PC-9 (cell line): ENCODE measurements around the gene RBM45. TPM values are rescaled to one million over a fixed set of nuclear protein-coding genes. Genes with fewer than 3 reads are reported as not detected.

Experiments used
- BruUV-seq: library from RNA; stranded (reverse); fragments of 400-500 nt; replicated peaks from 2 replicates; lab custom pipeline; 2021; lab: Mats Ljungman, UMichigan
- CTCF ChIA-PET: fragments of 300-600 bp; sonication (Branson Sonifier 250); formaldehyde crosslinking; loops from one replicate; lab custom pipeline; 2022; ENCODE audit warnings: antibody characterized with exemption; lab: Charles Lee
- POLR2A ChIA-PET: fragments of 300-600 bp; sonication (Branson Sonifier 250); formaldehyde crosslinking; loops from one replicate; lab custom pipeline; 2022; ENCODE audit warnings: antibody characterized with exemption; ENCODE audit not compliant: unreplicated experiment; lab: Charles Lee
- DNase-seq, 2 experiments: peaks; one replicate each; pipeline versions ENCODE4 v3.0.0 to v3.0.0-alpha.2; 2015 to 2022; ENCODE audit warnings: mixed read lengths in 1 of 2
- H2AFZ ChIP-seq: fragments of 200-600 bp; sonication (generic); 2 replicates; pipeline ENCODE4 v1.8.1; 2017; ENCODE audit warnings: antibody characterized with exemption
- H3F3A ChIP-seq: fragments of 200-600 bp; sonication (generic); 2 replicates; pipeline ENCODE4 v1.8.1; 2017; ENCODE audit warnings: antibody characterized with exemption, mild to moderate bottlenecking, low read depth; ENCODE audit not compliant: insufficient read depth
- H3K27ac ChIP-seq: fragments of 200-600 bp; sonication (generic); 2 replicates; pipeline ENCODE4 v1.6.1; 2016; ENCODE audit warnings: mixed run types
- H3K27me3 ChIP-seq: fragments of 200-600 bp; sonication (generic); 2 replicates; pipeline ENCODE4 v1.6.1; 2016; ENCODE audit warnings: low read depth, mixed run types; ENCODE audit not compliant: insufficient read depth
- H3K36me3 ChIP-seq: fragments of 200-600 bp; sonication (generic); 2 replicates; pipeline ENCODE4 v1.6.1; 2016; ENCODE audit warnings: low read depth, mixed run types
- H3K4me1 ChIP-seq: fragments of 200-600 bp; sonication (generic); replicated peaks from 2 replicates; pipeline ENCODE4 v1.6.1; 2016; ENCODE audit warnings: mixed run types; ENCODE audit not compliant: insufficient read depth
- H3K4me2 ChIP-seq: fragments of 200-600 bp; sonication (generic); 2 replicates; pipeline ENCODE4 v1.6.1; 2017; ENCODE audit warnings: mixed run types
- H3K4me3 ChIP-seq: fragments of 200-600 bp; sonication (generic); 2 replicates; pipeline ENCODE4 v1.6.1; 2016; ENCODE audit warnings: mixed run types
- H3K79me2 ChIP-seq: fragments of 200-600 bp; sonication (generic); 2 replicates; pipeline ENCODE4 v1.6.1; 2017; ENCODE audit warnings: low read depth, mixed run types
- H3K9me2 ChIP-seq: fragments of 200-600 bp; sonication (generic); 2 replicates; pipeline ENCODE4 v1.8.1; 2017; ENCODE audit warnings: mild to moderate bottlenecking; ENCODE audit not compliant: insufficient read depth
- H3K9me3 ChIP-seq: fragments of 200-600 bp; sonication (generic); 2 replicates; pipeline ENCODE4 v1.8.1; 2016; ENCODE audit warnings: low read depth; ENCODE audit not compliant: insufficient read depth
- H4K20me1 ChIP-seq: fragments of 200-600 bp; sonication (generic); 2 replicates; pipeline ENCODE4 v1.8.1; 2017; ENCODE audit not compliant: insufficient read depth
- CTCF ChIP-seq: fragments of 200-600 bp; sonication (generic); conservative IDR thresholded peaks from 2 replicates; pipeline ENCODE4 v1.6.1; 2017; ENCODE audit warnings: mixed run types, antibody characterized with exemption, mild to moderate bottlenecking, moderate library complexity
- EZH2 ChIP-seq: fragments of 200-600 bp; sonication (generic); IDR thresholded peaks from 2 replicates; pipeline ENCODE4 v1.8.0; 2017; ENCODE audit warnings: antibody characterized with exemption, low read depth
- intact Hi-C: fragments of 100-400 bp; cut with micrococcal nuclease; formaldehyde crosslinking; loops from one replicate; pipeline ENCODE4 v1.10.0; 2022; ENCODE audit not compliant: unreplicated experiment
- total RNA-seq: library from RNA; stranded (reverse); gene quantifications from 2 replicates; pipeline ENCODE4 v1.2.3, GENCODE V29; 2021

The RBM45 gene
- total RNA-seq, 1 experiment from 2014 or later, result 12.6 TPM

DNA sequence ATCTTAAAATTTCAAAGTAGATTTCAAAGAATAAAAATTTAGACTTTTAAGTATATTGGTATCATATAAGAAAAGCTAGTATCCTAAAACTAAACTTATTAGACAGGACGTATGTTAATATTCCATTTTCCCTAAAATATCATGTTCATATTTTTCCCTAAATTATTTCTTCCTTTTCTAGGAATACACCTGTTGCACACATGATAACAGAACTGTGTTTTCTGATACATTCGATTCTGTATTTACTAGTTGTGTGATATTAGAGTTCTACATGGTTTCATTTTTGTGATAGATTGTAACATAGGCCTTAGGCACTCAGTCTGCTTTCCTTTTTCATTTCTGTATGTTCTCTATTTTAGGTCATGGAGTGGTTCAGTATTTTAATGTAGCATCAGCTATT lies 10.9 kb downstream of the RBM45 start:
- no peaks in the 10 kb centered on the region for H3F3A ChIP-seq
- no peak overlapping the region for H3K4me2 ChIP-seq
- intact Hi-C loops, result no loop called here
- peaks cover 22% of the 10 kb centered on the region for H3K36me3 ChIP-seq
- H3K27me3 ChIP-seq, result no peaks in the 10 kb centered on the region
- no TSS peak for BruUV-seq
- ChIA-PET CTCF (no interaction called here), POLR2A (no interaction called here)
- H4K20me1 ChIP-seq, result no peaks in the 10 kb centered on the region
- H3K4me3 ChIP-seq, result no peak overlapping the region
- TF ChIP-seq CTCF (no peak), EZH2 (no peak)
- H2AFZ ChIP-seq, result no peak overlapping the region
- no peaks in the 10 kb centered on the region for H3K79me2 ChIP-seq
- no peak overlapping the region for H3K27ac ChIP-seq
- no peaks in the 10 kb centered on the region for H3K9me2 ChIP-seq
- H3K9me3 ChIP-seq, result no peaks in the 10 kb centered on the region
- DNase-seq, result no peak
- H3K4me1 ChIP-seq, result no peaks in the 10 kb centered on the region

DNA sequence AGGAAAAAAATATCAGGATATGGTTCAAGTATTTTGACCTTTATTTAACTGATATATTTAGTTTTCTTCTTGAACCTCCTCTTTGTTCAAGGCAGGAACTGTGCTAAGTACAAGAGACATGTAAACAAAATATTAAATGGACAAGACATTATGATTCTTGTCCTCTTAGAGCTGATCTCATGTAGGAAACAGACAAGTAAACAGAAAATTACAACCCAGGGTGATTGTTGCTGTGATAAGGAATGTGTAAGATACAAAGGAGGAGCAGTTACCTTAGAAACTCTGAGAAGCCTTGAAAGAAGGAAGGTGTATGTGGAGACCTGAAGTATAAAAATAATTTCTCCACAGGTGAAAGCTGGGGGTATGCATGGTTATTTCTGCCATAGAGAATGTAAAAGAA lies 12.9 kb downstream of the RBM45 start:
- POLR2A ChIA-PET, result interaction anchor here (0.6 kb wide), 2 partner anchors 124 to 368 kb away, joined by 3 read pairs; no protein-coding TSS in a partner anchor
- intact Hi-C loops, result no loop called here
- CTCF ChIA-PET, result no interaction called here

DNA sequence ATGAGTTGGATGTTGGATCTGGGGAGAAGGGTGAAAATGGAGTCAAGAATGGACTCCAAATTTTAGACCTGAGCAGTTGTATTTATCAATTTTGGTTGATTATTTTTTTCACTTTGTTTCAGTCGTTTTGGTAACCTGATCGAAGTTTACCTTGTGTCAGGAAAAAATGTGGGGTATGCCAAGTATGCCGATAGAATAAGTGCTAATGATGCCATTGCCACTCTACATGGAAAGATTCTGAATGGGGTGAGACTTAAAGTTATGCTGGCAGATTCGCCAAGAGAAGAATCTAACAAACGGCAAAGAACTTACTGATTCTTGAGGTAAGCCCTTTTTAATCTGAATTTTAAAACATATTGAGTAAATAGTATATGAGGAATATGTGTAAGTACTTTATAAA lies 13.6 kb downstream of the RBM45 start:
- no peak for TF ChIP-seq CTCF
- TF ChIP-seq EZH2, result no peak
- no peak for DNase-seq
- POLR2A ChIA-PET, result no interaction called here
- Histone ChIP-seq H2AFZ (no peak overlapping the region), H3K4me3 (no peak overlapping the region), H3K4me2 (no peak overlapping the region), H3K27ac (no peak overlapping the region), H3K27me3 (no peaks in the 10 kb centered on the region), H3K36me3 (peaks cover 22% of the 10 kb centered on the region), H4K20me1 (no peaks in the 10 kb centered on the region), H3K4me1 (no peaks in the 10 kb centered on the region), H3K9me3 (no peaks in the 10 kb centered on the region), H3K79me2 (no peaks in the 10 kb centered on the region), H3F3A (no peaks in the 10 kb centered on the region), H3K9me2 (no peaks in the 10 kb centered on the region)
- no TSS peak for BruUV-seq
- CTCF ChIA-PET, result no interaction called here
- intact Hi-C loops, result no loop called here

More for the DNA sequence above, 12.9 kb downstream of the RBM45 start:
- H3K9me3 ChIP-seq, result no peaks in the 10 kb centered on the region
- H3F3A ChIP-seq, result no peaks in the 10 kb centered on the region
- no peaks in the 10 kb centered on the region for H3K4me1 ChIP-seq
- H4K20me1 ChIP-seq, result no peaks in the 10 kb centered on the region
- no peak overlapping the region for H3K27ac ChIP-seq
- H3K36me3 ChIP-seq, result peaks cover 22% of the 10 kb centered on the region
- no peak overlapping the region for H3K4me2 ChIP-seq
- H3K79me2 ChIP-seq, result no peaks in the 10 kb centered on the region
- H3K27me3 ChIP-seq, result no peaks in the 10 kb centered on the region
- no peaks in the 10 kb centered on the region for H3K9me2 ChIP-seq
- H3K4me3 ChIP-seq, result no peak overlapping the region
- no peak overlapping the region for H2AFZ ChIP-seq
- no peak for TF ChIP-seq EZH2
- no peak for TF ChIP-seq CTCF
- BruUV-seq, result no TSS peak
- no peak for DNase-seq
